GM19372 (cell line): Measurements from ENCODE around the gene MTERF4.

ENCODE experiments used
- ATAC-seq: cut with Tn5 transposase; IDR thresholded peaks from one replicate; pipeline ENCODE4 v1.9.1; 2021; ENCODE audit warnings: mild to moderate bottlenecking, low read depth, moderate library complexity; ENCODE audit not compliant: unreplicated experiment

Gene MTERF4

DNA sequence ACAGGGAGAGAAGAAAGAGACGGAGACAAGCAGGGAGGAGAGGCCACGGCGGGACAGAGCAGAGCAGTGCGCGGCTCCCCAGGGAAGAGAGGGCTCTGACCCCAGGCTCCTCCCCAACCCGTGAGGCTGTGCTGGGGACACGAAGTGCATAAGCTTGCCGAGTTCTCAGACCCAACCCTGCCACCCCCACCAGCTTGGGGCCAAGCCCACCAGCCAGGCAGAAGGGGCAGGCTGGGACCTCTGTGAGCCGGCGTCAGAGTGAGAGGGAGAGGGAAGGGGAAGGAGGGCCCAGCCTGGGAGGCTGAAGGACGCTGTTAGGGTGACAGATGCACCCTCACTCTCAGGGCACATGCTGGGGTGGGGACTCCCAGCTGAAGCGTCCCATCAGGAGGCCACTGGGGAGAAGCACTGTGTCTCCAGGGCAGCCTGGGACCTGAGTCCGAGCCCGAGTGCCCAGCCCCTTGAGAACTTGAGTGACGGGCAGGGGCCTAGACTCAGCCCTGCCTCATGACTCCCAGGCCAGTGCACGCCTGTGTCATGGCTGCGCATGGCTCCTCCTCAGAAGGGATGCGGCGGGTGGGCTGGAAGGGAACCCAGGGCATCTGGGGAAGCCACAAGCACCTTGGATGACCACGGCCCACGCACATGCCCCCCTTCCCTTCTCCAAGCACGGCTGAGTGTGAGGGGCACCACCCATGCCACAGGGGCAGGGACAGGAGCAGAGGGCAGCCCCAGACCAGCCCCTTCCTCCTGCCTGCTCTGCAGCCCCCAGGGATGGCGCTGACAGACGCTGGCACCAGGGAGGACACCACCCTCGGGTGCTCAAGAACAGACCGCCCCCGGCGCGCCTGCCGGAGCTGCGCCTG lies 31.0 kb downstream of the MTERF4 start:
- ATAC-seq: no peak

DNA sequence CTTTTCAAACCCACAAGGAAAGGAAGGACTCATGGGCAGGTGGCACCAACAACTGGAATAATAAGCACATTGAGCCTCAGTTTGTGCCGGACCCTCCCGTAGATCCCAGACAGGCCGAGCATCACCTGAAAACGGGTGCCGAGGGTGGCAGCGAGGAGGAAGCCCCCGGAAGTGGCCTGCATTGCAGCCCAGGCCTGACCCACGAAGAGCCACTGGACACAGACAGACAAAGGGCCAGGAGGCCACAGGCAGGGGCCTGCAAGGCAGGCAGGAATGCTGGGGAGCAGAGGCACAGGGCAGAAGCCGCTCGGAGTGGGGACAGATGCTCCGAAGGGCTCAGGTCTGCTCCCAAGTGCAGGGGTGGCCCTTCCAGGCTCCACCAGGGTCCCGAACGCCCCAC lies 31.7 kb downstream of the MTERF4 start:
- no peak for ATAC-seq

DNA sequence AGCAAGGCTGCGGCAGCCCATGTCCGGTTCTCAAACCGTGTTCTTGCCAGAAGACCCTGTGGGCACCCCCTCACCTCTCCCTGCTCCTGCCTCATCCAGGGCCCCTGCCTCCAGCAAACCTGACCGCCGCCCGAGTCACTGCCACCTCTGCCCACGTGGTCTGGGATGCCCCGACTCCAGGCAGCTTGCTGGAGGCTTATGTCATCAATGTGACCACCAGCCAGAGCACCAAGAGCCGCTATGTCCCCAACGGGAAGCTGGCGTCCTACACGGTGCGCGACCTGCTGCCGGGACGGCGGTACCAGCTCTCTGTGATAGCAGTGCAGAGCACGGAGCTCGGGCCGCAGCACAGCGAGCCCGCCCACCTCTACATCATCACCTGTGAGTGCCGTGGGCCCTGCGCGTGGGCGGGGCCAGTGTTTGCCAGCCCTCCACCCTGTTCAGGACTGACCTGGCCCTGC lies 32.2 kb downstream of the MTERF4 start:
- no peak for ATAC-seq

DNA sequence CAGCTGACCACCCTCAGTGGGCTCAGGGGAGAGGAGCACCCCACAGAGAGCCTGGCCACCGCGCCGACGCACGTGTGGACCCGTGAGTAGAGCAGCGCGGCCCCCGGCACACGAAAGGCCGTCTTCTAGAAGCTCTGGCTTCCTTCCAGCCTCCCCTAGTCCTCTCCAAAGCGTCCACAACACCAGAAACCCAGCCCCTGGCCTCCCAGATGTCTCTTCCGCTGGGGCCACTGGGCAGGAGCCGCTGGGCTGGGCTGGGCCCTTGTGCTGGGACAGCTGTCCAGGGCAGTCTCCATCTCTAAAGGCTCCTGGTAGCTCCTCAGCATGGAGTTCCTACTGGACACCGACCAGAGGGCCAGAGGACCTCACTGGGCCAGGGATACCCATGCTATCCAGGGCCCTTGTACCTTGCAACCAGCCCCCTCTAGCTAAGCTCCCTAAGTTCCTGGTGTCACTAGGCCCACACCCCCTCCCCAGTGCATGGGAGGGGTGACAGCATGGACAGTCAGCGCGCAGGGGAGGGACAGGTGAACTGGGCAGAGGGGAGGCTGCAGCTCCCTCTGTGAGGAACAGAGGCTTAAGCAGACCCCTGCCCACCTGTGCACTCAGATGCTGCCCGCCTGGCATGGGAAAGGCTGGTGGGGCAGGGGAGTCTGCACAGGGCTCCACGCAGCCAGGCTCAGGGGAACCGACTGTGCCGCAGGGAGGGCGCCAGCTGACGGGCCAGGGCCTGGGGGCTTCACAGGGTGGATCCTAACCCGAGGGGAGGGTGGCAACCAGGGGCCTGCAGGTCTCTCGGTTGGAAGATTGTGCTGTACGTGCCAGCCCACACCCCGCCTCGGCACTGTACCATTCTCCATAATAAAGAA lies 32.9 kb downstream of the MTERF4 start:
- ATAC-seq: no peak

DNA sequence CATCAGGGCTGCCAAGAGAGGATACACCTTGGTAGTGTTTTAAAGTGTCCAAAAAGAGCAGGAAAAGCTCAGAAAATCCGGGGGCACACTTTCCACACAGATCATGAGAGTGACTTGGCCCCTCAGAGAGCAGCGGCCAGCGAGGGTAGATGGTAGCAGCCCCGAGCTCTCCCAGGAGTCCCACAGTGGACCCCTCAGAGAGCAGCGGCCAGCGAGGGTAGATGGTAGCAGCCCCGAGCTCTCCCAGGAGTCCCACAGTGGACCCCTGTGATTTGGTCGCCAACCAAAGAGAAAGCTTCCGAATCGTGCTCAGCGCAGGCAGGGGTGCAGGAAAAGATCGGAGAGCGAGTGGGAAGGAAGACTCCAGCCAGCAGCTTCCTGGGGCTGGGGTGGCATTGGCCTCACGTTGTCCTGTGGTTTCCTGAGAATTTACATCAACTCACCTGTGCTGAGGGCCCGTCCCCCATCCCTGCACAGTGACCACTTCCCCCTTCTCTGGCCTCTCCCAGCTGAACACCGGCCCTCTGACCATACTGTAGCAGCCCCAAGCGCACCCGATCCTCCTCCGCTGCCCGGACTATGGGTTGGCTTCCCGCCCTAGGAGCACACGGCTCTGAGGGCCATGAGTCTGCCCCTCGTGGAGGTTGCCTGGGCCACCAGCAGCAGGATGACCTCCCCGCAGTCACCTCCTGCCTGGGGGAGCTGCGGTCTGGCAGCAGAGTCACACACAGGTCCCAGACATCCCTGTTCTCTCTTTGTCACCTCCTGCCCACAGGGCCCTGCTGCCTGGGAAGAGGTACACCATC lies 33.7 kb downstream of the MTERF4 start:
- ATAC-seq: no peak

DNA sequence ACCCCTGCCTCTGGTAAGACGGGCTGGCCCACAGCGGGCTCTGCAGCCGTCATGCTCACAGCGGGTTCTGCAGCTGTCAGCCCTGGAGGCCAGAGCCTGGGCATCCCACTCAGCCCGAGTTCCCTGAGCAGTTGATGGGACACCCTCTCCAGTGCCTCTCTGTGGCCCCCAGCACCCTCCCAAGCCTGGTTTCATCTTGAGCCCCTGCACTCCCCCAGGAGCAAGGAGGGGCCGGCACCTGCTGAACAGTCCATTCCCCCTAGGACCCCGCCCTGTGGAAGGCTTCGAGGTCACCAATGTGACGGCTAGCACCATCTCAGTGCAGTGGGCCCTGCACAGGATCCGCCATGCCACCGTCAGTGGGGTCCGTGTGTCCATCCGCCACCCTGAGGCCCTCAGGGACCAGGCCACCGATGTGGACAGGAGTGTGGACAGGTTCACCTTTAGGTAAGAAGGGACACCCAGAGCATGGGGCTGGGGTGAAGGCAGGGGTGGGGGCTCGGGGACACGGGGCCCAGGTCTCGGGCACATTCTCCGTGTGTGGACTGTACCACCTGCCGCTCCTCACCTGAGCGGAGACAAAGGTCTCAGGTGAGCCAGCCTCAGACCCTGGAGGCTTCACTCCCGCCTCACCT lies 34.5 kb downstream of the MTERF4 start:
- ATAC-seq: no peak

DNA sequence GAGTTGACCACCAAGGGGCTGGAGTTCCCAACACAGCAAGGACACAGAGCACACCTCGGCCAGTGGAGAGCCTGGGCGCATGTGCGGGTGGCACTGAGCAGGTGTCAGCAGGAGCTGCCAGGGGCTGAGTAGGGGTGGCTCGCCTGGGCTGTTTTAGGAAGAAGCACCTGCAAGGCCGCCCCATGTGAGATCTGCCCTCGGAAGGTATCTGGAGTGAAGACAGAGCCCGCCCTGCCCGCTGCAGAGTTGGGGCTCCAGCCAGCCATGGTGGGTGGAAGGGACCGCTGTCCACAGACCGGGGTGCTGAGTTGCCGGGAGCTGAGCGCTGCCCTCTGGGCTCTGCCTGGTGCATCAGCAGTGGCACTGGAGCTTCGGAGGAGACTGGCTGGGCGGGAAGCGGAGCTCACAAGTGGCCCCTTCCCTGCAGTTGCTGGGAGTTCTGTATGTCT lies 35.2 kb downstream of the MTERF4 start:
- ATAC-seq: no peak

DNA sequence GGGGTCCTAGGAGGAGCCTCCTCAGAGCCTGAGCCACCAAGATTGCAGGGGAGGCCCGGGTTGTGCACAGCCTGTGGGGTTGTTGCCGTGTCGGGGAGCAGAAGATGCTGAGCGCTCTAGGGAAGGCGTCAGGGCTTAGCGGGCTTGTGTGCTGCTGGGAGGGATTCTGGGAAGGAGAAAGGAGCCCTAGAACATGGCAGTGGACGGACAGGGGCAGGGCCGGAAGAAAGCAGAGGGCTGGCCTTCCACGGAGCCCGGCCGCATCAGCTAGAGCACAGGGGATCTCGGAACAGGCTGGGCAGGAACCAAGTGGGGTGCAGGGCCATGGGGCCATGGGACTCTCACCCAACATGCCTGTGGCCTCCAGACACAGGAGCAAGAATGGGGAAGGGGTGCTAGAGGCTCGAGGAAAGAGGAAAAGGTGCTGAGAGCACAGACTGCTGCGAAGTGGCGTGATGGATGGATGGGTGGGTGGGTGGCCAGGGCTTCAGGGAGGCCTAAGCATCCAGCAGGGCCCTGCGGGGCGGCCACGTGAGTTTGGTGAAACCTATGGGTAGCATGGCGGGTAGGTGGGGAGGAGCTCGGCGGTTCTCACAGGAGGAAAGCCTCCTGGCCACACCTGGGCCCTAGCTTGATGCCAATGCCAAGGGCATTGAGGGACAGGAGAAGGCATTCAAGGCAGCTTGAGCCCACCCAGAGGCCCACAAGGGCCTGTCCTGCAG lies 35.8 kb downstream of the MTERF4 start:
- ATAC-seq: no peak

DNA sequence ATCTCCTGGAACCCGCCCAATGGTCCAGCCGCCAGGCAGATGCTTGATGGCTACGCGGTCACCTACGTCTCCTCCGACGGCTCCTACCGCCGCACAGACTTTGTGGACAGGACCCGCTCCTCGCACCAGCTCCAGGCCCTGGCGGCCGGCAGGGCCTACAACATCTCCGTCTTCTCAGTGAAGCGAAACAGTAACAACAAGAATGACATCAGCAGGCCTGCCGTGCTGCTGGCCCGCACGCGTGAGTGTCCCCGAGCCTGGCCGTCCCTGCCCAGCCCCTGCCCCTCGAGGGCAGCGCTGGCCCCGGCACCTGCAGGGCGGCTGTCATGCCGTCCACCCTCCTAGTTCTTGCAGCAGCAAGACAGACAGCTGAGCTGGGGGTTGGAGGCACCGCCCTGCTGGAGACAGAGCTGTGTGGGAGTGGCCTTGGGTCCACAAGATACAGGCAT lies 36.7 kb downstream of the MTERF4 start:
- ATAC-seq: no peak

DNA sequence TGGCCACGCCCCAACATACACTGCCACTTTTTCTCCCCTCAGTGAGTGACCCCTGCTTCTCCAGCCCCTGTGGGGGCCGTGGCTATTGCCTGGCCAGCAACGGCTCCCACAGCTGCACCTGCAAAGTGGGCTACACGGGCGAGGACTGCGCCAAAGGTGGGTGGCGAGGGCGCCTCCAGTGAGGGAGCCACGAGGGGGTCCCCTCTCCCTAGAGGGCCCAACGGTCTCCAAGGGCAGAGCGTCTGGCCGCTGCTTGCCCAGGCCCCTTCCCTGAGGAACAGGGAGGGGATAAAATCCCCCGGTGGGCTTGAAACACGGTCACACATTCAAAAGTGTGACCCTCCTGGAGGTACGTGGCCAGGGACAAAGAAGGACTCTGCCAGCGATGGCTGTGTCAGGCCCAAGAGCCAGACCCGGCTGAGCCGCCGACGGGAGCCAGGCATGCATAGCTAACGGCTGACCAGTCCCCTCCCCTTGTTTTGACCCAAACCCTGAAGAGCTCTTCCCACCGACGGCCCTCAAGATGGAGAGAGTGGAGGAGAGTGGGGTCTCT lies 37.2 kb downstream of the MTERF4 start:
- ATAC-seq: no peak

DNA sequence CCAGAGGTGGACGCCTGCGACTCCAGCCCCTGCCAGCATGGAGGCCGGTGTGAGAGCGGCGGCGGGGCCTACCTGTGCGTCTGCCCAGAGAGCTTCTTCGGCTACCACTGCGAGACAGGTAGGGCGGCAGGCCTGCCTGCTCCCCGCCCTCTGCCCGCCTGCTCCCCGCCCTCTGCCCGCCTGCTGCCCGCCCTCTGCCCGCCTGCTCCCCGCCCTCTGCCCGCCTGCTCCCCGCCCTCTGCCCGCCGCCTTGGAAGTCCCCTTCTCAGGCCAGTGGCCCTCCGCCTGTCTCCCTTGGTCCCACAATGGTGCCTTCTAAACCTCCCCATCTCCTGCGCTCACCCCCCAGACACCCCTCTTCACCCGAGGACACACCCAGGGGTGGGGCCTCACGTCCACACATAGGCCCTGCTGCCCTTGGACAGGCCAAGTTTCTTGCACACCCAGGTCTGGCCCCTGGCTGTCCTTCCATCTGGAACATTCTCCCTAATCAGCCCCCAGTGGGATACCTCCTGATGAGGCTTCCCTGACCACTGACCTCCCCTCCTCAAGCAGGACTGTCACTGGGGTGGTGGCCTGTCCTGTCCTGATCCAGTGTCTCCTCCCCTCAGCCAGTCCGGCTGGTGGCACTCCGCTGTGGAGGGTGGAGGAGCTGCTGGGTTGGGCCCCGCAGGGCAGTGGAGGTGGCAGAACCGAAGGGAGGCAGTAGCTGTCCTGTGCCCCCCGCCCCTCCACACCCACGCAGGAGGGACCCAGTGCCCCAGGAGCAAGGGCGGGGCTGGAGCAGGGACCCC lies 37.9 kb downstream of the MTERF4 start:
- ATAC-seq: no peak

DNA sequence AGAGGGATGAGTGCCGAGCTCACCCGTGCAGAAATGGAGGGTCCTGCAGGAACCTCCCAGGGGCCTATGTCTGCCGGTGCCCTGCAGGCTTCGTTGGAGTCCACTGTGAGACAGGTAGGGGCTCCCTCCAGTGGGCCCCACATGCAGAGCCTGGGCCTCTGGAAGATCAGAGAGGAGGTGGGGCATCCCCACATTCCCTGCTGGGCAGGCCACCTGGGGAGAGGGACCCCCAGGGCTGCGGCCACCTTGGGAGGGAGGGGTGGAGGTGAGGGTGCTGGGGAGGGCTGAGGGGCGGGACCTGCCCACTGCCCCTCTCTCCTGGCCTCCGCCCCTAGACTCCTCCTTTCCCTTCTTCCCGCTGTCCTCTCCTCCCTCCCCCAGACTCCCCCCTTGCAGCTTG lies 38.5 kb downstream of the MTERF4 start:
- no peak for ATAC-seq

DNA sequence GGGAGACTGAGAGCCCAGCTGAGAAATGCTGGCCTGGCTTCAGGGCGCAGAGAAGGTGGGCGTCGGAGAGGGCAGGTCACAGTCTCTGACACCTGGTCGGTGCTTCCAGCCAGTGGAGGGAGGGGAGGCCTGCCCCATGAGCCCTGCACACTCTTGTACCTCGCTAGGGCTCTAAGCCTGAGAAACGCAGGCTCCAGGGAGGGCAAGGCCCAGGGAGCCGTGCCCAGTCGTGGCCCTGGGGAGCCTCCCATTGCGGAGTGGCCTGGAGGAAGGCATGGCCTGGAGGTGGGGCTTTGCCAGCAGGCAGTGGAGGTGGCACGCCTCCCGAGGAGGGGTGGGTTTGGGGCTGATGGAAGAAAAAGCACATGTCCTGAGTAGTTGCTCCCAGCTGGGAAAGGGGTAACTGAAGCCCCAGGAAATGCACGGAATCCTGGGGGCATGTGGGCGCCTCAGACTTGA lies 39.0 kb downstream of the MTERF4 start:
- ATAC-seq: no peak

DNA sequence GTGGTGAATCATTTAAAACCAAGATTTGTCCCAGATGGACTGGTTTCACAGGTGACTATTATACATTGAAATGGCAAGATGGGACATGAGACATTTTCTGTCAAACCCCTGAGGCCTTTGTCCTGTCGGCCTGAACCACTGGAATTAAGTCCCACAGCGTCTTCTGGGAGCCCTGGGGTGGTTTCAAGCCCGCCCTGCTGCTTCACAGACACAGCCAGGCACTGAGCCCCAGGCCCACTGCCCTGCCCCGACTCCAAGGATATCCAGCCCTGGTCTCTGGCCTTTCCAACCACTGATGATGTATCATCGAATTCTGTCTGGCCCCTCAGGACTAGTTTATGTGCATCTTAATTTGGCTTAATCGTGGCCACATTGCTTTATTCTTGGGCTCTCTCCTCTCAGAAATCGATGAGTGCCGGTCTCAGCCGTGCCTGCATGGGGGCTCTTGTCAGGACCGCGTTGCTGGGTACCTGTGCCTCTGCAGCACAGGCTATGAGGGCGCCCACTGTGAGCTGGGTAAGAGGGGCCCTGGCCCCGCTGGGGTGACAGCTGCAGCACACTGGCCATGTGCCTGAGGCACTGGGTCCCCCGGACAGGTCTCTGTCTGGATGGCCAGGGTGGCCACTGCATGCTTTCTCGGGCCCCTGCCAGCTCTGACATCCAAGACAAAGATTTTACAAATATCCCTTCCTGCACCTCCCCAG lies 39.5 kb downstream of the MTERF4 start:
- no peak for ATAC-seq

DNA sequence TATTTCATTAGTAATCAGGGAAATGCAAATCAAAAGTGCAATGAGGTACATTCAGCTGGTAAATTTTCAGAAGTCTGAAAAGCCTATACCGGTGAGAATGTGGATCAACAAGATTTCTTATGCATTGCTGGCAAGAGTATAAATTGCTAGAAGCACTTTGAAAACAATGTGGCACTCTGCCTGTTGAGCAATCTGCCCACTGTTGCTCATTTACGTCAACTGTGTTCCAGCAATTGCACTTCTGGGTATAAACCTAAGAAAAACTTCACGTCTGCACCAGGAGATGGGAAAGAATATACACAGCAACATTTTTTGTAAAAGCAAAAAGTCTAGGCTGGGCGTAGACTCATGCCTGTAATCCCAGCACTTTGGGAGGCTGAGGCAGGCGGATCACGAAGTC lies 40.8 kb downstream of the MTERF4 start:
- ATAC-seq: no peak

DNA sequence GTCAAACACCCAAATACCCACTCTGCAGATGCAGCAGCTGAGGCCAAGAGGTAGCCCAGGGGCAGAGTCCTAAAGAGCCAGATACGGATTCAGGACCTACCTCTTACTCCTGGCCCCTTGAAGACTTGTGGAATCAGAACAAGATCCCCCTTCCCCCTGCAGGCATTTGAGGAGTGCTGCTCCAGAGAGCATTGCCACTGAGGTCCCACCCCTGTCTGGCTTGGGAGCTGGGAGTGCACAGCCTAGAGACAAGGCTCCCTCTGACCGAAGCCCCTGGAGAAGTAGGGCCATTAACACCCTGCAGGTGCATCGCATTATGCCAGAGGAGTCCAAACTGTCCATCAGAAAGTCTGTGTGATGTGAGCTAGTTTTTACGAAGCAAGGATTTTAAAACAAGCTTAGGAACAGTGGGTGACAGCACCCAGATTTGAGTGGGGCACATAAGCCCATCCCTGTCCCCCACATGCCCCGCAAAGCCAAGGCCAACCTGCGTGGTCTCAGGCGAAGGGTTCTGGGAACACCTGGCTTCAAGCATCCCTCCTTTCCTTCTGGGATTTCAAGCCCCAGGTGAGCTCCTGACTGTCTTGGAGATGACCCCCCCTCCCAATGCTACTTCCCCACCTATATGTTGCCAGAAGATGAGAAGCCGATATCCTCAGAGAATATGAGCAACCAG lies 48.4 kb downstream of the MTERF4 start:
- no peak for ATAC-seq

DNA sequence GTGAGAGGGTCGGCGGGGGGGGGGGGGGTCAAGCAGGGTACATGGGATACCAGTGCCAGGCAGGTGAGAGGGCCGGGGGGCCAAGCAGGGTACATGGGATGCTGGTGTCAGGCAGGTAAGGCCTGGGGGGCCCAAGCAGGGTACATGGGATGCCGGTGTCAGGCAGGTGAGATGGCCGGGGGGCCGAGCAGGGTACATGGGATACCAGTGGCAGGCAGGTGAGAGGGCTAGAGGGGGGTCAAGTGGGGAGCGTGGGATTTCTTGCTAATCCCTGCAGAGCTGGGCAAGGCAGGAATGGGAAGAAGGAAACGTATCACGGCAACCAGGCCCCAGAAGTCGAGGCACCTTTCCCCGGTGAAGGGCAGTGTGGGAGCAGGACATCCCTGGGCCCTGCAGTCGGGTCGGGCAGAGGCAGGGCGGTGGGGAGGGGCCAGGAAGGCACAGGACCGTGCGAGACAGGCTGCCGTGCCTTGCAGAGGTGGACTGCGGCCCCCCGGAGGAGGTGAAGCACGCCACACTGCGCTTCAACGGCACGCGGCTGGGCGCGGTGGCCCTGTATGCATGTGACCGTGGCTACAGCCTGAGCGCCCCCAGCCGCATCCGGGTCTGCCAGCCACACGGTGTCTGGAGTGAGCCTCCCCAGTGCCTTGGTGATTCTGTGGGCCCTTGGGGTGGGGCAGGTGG lies 49.3 kb downstream of the MTERF4 start:
- no peak for ATAC-seq
